PC-9 (cell line): Measurements from ENCODE around the gene VSIG2. TPM values are rescaled to one million over a fixed set of nuclear protein-coding genes. Genes with fewer than 3 reads are reported as not detected.

Source experiments
- BruUV-seq: library from RNA; stranded (reverse); fragments of 400-500 nt; replicated peaks from 2 replicates; lab custom pipeline; 2021; lab: Mats Ljungman, UMichigan
- CTCF ChIA-PET: fragments of 300-600 bp; sonication (Branson Sonifier 250); formaldehyde crosslinking; loops from one replicate; lab custom pipeline; 2022; ENCODE audit warnings: antibody characterized with exemption; lab: Charles Lee
- POLR2A ChIA-PET: fragments of 300-600 bp; sonication (Branson Sonifier 250); formaldehyde crosslinking; loops from one replicate; lab custom pipeline; 2022; ENCODE audit warnings: antibody characterized with exemption; ENCODE audit not compliant: unreplicated experiment; lab: Charles Lee
- DNase-seq, 2 experiments: peaks; one replicate each; pipeline versions ENCODE4 v3.0.0 to v3.0.0-alpha.2; 2015 to 2022; ENCODE audit warnings: mixed read lengths in 1 of 2
- H2AFZ ChIP-seq: fragments of 200-600 bp; sonication (generic); 2 replicates; pipeline ENCODE4 v1.8.1; 2017; ENCODE audit warnings: antibody characterized with exemption
- H3F3A ChIP-seq: fragments of 200-600 bp; sonication (generic); 2 replicates; pipeline ENCODE4 v1.8.1; 2017; ENCODE audit warnings: antibody characterized with exemption, mild to moderate bottlenecking, low read depth; ENCODE audit not compliant: insufficient read depth
- H3K27ac ChIP-seq: fragments of 200-600 bp; sonication (generic); 2 replicates; pipeline ENCODE4 v1.6.1; 2016; ENCODE audit warnings: mixed run types
- H3K27me3 ChIP-seq: fragments of 200-600 bp; sonication (generic); 2 replicates; pipeline ENCODE4 v1.6.1; 2016; ENCODE audit warnings: low read depth, mixed run types; ENCODE audit not compliant: insufficient read depth
- H3K36me3 ChIP-seq: fragments of 200-600 bp; sonication (generic); 2 replicates; pipeline ENCODE4 v1.6.1; 2016; ENCODE audit warnings: low read depth, mixed run types
- H3K4me1 ChIP-seq: fragments of 200-600 bp; sonication (generic); replicated peaks from 2 replicates; pipeline ENCODE4 v1.6.1; 2016; ENCODE audit warnings: mixed run types; ENCODE audit not compliant: insufficient read depth
- H3K4me2 ChIP-seq: fragments of 200-600 bp; sonication (generic); 2 replicates; pipeline ENCODE4 v1.6.1; 2017; ENCODE audit warnings: mixed run types
- H3K4me3 ChIP-seq: fragments of 200-600 bp; sonication (generic); 2 replicates; pipeline ENCODE4 v1.6.1; 2016; ENCODE audit warnings: mixed run types
- H3K79me2 ChIP-seq: fragments of 200-600 bp; sonication (generic); 2 replicates; pipeline ENCODE4 v1.6.1; 2017; ENCODE audit warnings: low read depth, mixed run types
- H3K9me2 ChIP-seq: fragments of 200-600 bp; sonication (generic); 2 replicates; pipeline ENCODE4 v1.8.1; 2017; ENCODE audit warnings: mild to moderate bottlenecking; ENCODE audit not compliant: insufficient read depth
- H3K9me3 ChIP-seq: fragments of 200-600 bp; sonication (generic); 2 replicates; pipeline ENCODE4 v1.8.1; 2016; ENCODE audit warnings: low read depth; ENCODE audit not compliant: insufficient read depth
- H4K20me1 ChIP-seq: fragments of 200-600 bp; sonication (generic); 2 replicates; pipeline ENCODE4 v1.8.1; 2017; ENCODE audit not compliant: insufficient read depth
- EZH2 ChIP-seq: fragments of 200-600 bp; sonication (generic); IDR thresholded peaks from 2 replicates; pipeline ENCODE4 v1.8.0; 2017; ENCODE audit warnings: antibody characterized with exemption, low read depth
- intact Hi-C: fragments of 100-400 bp; cut with micrococcal nuclease; formaldehyde crosslinking; loops from one replicate; pipeline ENCODE4 v1.10.0; 2022; ENCODE audit not compliant: unreplicated experiment
- total RNA-seq: library from RNA; stranded (reverse); gene quantifications from 2 replicates; pipeline ENCODE4 v1.2.3, GENCODE V29; 2021
- TF ChIP-seq, protein P1 (sequence below): fragments of 200-600 bp; sonication (generic); conservative IDR thresholded peaks from 2 replicates; pipeline ENCODE4 v1.6.1; 2017; ENCODE audit warnings: mixed run types, antibody characterized with exemption, mild to moderate bottlenecking, moderate library complexity

The VSIG2 gene
- total RNA-seq, 1 experiment from 2014 or later: 12.4 TPM

DNA sequence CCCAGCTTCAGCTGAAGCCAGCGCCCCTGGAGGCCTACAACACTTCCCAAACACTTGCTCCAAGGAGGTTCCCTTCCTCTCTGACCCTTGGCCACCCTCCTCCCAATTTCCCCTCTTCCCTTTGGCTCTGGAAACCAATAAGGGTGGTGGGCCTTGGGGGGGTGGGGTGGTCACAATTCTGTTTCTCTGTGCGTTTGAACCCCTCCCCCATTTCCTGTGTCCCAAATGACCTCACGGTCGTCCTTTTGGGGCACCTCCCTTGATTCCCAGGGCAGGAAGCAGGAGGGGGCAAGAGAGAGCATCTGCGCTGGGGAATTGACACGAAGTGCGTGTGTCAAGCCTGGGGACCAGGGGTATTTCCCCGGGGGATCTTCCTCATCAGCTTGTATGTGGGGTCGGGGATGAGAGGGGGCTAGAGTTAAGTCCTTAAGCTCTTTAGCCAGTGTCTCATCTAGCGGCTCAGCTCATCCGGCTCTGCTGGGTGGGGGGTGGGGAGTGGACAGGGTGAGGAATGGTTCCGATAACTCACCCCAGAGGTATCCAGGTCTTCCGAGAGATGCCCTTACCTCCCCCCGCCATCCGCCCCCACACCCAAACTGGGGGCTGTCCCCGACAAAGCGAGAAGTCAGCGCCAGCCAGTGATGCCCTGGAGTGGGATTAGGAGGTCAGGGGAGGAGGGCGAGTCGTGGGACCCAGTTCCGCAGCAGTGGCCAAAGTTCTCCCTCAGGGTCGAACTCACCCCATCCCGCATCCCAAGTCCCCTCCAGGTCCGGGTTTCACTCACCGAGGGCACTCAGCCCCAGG, 9.4 kb upstream of the VSIG2 start:
- Histone ChIP-seq H3K36me3 (no peaks in the 10 kb centered on the region), H3K4me1 (peaks cover 26% of the 10 kb centered on the region), H3K27ac (no peak overlapping the region), H3K4me3 (peak overlapping the region; percentile 98), H3K9me2 (no peaks in the 10 kb centered on the region), H3K9me3 (no peaks in the 10 kb centered on the region), H4K20me1 (no peaks in the 10 kb centered on the region), H3F3A (peaks cover 12% of the 10 kb centered on the region), H2AFZ (peak overlapping the region; percentile 90), H3K79me2 (peaks cover 23% of the 10 kb centered on the region; the same call in 1 of the 2 replicates), H3K27me3 (no peaks in the 10 kb centered on the region), H3K4me2 (peak overlapping the region; percentile 91)
- DNase-seq: no peak
- ChIA-PET CTCF (interaction anchor here (0.7 to 1.2 kb wide), 3 partner anchors 13 to 24 kb away, joined by 3 to 5 read pairs (median 3); no protein-coding TSS in a partner anchor), POLR2A (no interaction called here)
- TF ChIP-seq, protein P1, sequence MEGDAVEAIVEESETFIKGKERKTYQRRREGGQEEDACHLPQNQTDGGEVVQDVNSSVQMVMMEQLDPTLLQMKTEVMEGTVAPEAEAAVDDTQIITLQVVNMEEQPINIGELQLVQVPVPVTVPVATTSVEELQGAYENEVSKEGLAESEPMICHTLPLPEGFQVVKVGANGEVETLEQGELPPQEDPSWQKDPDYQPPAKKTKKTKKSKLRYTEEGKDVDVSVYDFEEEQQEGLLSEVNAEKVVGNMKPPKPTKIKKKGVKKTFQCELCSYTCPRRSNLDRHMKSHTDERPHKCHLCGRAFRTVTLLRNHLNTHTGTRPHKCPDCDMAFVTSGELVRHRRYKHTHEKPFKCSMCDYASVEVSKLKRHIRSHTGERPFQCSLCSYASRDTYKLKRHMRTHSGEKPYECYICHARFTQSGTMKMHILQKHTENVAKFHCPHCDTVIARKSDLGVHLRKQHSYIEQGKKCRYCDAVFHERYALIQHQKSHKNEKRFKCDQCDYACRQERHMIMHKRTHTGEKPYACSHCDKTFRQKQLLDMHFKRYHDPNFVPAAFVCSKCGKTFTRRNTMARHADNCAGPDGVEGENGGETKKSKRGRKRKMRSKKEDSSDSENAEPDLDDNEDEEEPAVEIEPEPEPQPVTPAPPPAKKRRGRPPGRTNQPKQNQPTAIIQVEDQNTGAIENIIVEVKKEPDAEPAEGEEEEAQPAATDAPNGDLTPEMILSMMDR: no peak
- TF ChIP-seq EZH2: no peak
- intact Hi-C loops: loop anchor here (2.0 kb wide), 1 partner anchor 75 kb away; no protein-coding TSS in a partner anchor
- TSS peak; percentile 54 for BruUV-seq

- Histone ChIP-seq H2AFZ (no peak overlapping the region), H3K4me1 (peaks cover 26% of the 10 kb centered on the region), H3F3A (peaks cover 12% of the 10 kb centered on the region), H3K27ac (no peak overlapping the region), H4K20me1 (no peaks in the 10 kb centered on the region), H3K27me3 (no peaks in the 10 kb centered on the region), H3K9me2 (no peaks in the 10 kb centered on the region), H3K4me3 (peak overlapping the region; percentile 98; the same call in 1 of the 2 replicates), H3K9me3 (no peaks in the 10 kb centered on the region), H3K4me2 (peak overlapping the region; percentile 91), H3K36me3 (no peaks in the 10 kb centered on the region), H3K79me2 (peaks cover 19% of the 10 kb centered on the region; the same call in 1 of the 2 replicates)
- TF ChIP-seq, protein P1: no peak
- no peak for TF ChIP-seq EZH2
- no TSS peak for BruUV-seq
- ChIA-PET CTCF (no interaction called here), POLR2A (no interaction called here)
- DNase-seq: no peak
- intact Hi-C loops: no loop called here
Observed at GRCh38 chr11:124760806-124761205, 8.8 kb upstream of the VSIG2 start.

- no peak for DNase-seq
- Histone ChIP-seq H3K4me2 (no peak overlapping the region; the same call in 1 of the 2 replicates), H3K9me2 (no peaks in the 10 kb centered on the region), H3K27ac (no peak overlapping the region), H3K4me1 (peaks cover 26% of the 10 kb centered on the region), H3K4me3 (no peak overlapping the region), H3K27me3 (no peaks in the 10 kb centered on the region), H3K36me3 (no peaks in the 10 kb centered on the region), H3F3A (peaks cover 12% of the 10 kb centered on the region), H2AFZ (no peak overlapping the region), H3K9me3 (no peaks in the 10 kb centered on the region), H3K79me2 (peaks cover 15% of the 10 kb centered on the region; the same call in 1 of the 2 replicates), H4K20me1 (no peaks in the 10 kb centered on the region)
- BruUV-seq: no TSS peak
- POLR2A ChIA-PET: no interaction called here
- TF ChIP-seq EZH2: no peak
- TF ChIP-seq, protein P1: no peak
- intact Hi-C loops: no loop called here
- CTCF ChIA-PET: no interaction called here
Observed at GRCh38 chr11:124760205-124760652, 8.2 kb upstream of the VSIG2 start.
